Cortex of kidney (tissue), 1 donor: ENCODE data around the gene PLCZ1.
"Not testable (repeated sequence)": the region's sequence is repeated elsewhere in the genome, so short reads cannot be mapped to it uniquely, and the experiment has no call there.

Experiments used
- DNase-seq: peaks from one replicate; lab custom pipeline; 2025; lab: John Stamatoyannopoulos, UW

Gene PLCZ1

GRCh38 chr12:18703321-18703720 is 34.5 kb downstream of the PLCZ1 start:
- DNase-seq, result no peak

- DNase-seq, result no peak
These were observed 37.5 kb downstream of the PLCZ1 start for GRCh38 chr12:18700271-18700670.

- no peak for DNase-seq
These were observed 40.7 kb downstream of the PLCZ1 start for GRCh38 chr12:18696971-18697602.

DNA sequence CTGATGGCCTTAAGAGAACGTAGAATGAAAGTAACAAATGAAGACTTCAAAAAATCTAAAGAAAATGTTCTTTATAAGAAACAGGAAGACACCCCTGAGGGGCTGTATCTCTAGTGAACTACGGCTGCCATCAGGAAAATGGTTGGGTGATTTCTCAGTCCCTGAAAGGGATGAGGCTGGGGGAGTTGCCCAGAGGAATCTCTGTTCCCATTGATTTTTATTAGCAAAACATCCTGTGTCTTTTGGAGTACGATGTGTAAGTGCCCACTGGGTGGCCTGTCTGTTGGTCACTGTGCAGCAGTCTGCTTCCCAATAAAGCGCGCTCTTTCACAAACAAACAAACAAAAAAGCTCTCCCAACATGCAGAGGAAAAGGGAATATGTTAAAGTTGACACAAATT is 43.8 kb downstream of the PLCZ1 start:
- DNase-seq, result not testable (repeated sequence)

DNA sequence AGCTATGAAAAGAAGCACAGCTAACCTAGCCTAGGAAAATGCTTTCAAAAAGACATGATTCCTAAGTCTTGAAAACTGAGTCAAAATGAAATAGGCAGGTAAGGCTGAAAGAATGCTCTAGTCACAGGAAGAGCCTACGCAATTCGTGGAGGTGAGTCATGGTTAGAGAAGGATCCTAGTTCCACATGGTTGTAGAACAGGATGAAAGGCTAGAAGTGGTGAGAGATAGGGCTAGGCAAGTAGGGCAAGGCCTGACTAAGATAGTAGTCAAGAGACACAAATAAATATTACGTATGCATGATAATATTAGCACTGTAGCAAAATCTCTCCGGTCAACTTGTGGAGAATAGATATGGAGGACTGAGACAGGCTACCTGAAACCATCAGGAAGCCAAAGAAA is 47.2 kb downstream of the PLCZ1 start:
- DNase-seq, result no peak

DNA sequence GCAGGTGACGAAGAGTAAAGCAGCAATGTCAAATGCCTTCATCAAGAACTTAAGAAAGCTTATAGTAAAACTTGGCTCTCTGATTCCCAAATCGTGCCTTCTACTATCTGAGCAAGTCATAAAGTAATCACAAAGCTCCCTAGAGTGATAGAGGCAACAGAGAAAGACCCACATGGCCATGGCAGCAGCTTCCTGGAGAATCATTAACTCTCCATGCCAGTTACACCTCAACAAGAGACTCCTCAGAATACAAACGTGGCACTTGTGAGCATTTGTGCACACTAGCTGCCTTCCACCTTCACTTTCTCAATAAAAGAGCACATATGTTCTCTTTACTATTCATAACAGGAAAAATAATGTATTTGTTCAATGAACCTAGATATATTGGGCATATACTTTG is 48.0 kb downstream of the PLCZ1 start:
- DNase-seq, result no peak

- no peak for DNase-seq
These were observed 53.4 kb downstream of the PLCZ1 start for GRCh38 chr12:18684430-18684829.

DNA sequence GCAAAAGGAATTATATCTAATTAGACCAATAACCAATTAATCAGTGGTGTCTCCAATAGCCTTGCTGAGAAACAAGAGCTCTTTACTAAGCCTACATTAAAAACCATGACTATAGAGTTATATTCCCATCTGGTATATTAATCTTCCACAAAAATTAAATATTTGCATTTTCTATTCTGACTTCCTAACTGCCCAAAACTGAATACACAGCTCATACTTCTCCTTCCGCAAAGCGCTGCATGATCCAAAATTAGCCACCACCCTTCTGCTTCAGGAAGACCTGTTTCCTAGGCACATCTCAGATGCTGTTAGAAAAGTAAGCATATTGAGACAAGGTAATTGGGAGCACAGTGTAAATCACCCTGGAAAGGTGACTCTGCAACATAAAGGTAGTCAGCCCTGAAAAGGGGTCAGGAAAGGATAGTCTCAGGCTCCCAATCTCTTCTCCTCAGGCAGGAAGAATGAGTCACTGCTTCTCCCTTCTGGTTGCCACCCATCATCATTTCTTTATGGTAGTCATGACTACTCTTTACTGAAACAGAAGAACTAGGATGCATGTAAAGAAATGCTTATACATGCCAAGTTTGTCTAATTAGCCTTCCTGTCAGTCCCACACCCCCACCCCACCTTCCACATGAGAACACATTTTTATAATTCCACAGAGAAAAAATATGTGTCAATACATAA is 54.3 kb downstream of the PLCZ1 start:
- DNase-seq, result no peak

DNA sequence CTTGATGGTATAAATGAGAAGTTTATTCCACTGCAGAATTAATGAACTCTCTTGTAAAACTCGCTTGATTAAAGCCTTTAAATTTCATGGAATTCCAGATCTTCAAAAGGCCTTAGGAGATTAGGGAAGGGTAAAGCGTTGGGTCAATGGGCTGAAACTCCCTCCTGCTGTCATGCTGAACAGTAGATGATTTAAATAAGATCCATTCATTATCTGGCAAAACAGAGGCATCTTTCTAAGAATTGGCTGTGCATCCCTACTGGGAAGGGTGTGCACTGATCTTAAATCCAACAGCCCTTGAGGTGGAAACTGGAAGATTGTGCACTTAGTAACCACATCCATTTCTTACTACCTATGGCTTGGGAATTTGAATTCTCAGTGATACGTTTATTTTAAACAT is 56.0 kb downstream of the PLCZ1 start:
- no peak for DNase-seq

DNA sequence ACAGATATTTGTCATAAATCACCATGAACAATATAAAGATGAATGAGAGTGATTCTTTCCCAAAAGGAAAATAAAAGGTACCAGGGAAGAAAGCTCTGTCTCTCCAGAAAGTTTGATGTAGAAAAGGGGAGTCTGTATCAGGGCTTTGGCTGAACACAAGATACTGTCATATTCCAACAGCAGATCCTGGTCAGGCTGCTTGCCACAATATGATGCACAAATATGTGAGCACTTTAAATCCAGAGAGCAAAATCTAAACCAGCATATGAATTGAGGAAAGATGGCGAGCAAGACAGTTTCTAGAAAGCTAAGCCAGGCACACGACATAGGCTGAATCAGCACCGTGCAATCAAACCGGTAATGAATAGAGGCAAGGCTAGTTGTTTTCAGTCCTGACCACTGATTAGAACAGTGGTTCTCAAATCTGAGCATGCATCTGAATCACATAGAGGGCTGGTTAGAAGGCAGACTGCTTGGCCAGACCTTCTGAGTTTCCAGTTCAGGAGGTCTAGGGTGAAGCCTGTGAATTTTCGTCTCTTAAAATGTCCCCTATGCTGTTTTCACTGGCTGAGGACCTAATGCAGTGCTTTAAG is 60.7 kb downstream of the PLCZ1 start:
- DNase-seq, result no peak

GRCh38 chr12:18676141-18676540 is 61.7 kb downstream of the PLCZ1 start:
- DNase-seq, result no peak

DNA sequence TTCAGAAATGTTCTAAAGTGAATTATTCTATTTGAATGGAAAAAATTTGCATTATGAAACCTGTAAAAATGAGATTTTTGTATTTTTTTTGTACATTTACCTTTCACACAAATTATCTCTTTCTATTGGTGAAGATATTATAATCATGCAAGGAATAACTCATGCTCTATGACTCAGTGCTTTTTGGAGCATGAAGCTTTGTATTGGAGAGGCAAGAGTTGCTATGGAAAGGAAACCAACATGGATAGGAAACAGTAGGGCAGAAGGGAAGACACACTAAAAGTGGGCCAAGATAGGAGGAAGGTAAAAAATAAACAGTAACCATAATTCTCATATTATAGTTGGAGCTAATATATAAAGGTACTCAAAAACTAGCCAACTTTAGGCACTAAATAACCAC is 79.0 kb downstream of the PLCZ1 start:
- DNase-seq, result no peak

DNA sequence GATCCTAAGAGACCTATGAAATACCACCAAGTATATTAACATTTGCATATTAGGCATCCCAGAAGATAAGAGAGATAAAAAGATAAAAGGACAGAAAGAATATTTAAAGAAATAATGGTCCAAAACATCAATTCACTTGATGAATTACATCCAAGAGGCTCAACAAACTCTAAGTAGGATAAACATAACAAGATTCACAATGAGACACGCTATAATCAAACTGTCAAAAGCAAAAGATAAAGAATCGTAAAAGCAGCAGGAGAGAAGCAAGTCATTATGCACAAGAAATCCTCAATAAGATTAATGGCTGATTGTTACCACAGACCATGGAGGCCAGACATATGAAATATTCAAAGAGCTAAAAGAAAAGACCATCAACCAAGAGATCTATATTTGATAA is 79.6 kb downstream of the PLCZ1 start:
- DNase-seq, result no peak

DNA sequence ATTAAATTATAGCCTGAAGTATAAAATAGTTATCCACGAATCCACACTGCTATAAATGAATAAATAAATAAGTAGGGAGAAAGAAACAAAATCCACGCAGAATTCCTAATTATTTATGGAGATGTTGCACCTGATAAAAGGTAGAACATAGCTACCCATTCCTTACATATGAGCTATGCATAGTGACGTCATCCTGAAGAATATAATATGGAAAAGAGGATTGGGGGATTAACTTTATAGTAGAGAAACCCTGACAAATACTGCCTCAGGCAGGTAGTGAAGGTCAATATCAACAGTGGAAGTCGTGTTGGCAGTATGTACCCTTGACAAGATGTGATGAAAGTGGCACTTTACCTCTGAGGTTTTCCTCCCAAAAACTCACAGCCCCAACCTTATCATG is 82.5 kb downstream of the PLCZ1 start:
- DNase-seq, result no peak

GRCh38 chr12:18653465-18653864 is 84.3 kb downstream of the PLCZ1 start:
- no peak for DNase-seq

GRCh38 chr12:18652596-18652995 is 85.2 kb downstream of the PLCZ1 start:
- DNase-seq, result no peak

DNA sequence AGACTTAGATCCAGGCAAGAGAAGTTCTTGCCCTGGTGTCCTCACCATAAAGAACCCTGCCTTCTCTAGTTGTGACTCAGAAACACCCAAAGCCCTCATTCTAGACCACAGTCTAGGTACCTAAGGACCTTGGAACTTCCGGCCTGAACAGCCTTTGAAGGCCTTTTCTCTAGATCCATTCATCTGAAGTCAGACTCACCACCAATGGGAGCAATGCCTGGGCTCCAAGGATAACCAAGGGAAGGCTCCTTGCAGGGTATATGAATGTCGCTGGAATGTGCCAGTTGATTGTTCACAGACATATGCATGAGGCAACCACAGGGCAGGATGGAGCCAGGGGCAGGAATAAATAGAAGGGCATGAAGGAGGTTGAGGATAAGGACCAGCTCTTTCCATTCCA is 86.3 kb downstream of the PLCZ1 start:
- DNase-seq, result no peak

DNA sequence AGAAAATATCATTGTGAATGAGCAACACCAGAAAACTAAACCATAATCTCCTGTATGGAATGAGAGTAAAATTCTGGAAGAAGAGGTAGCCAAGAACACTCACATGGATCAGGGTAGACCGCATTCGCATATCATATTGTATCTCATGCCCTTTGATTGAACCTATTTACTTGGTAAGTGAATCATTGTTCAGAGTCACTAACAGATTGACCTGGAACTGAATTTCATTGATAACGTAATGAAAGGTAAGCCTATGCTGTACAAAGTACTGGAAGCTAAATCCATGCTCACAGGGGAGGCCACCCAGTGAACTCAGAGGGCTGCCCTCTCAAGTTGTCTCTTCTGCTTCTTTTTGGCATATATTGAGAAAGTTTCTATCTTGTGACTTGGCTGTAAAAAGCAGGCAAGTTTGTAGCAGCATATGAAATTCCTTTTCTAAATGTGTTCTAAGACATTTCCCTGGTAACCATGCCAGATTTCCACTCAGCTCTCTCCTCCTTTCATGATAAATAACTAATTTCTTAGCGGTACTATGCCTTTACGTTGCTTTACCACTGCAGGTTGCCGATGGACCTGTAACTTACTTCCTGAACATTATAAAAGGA is 91.4 kb downstream of the PLCZ1 start:
- no peak for DNase-seq

DNA sequence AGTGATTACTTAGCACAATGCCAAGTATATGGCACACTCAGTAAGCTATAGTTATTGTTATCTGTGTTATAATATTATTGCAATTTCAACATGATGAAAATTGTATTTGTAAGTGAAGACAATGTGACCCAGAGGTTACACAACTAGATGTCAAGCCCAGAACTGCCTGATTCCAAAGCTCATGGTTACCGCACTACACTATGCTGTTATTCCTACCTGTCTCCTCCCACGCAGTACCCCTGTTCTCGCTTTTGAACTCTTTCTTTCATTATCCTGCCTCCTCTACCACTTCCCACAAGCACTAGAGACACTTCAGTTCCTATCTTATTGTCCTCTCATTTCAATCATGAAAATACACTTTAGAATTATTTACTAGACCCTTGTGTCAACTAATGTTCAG is 93.2 kb downstream of the PLCZ1 start:
- no peak for DNase-seq

GRCh38 chr12:18643681-18644080 is 94.1 kb downstream of the PLCZ1 start:
- DNase-seq, result no peak

GRCh38 chr12:18640321-18640955 is 97.4 kb downstream of the PLCZ1 start:
- DNase-seq, result no peak

DNA sequence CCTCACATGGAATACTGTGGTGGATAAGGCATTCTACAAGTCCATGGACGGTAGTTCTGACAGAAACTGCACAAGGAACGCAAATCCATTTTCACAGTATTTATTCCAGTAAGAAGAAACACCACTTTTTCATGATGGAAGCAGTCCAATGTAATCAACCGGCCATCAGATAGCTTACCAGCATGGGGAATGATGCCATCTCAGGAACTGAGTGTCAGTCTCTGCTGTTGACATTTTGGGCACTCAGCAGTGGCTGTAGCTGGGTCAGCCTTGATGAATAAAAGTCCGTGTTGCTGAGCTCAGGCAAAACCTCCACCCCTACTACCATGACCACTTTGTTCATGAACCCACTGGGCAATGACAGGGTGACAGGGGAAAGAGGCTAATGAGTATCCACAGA is 103.4 kb downstream of the PLCZ1 start:
- no peak for DNase-seq
